Upper lobe of left lung (tissue), 4 donors: ENCODE data around the gene KCTD4.

Source experiments
- CTCF ChIP-seq, 6 experiments: fragments of 450-650 bp in 4 of 6; fragments of 200-600 bp in 2 of 6; sonication (generic) in 2 of 6; IDR thresholded peaks; one replicate each; pipeline ENCODE4 v1.5.1; 2016 to 2019; ENCODE audit warnings: antibody characterized with exemption in 6 of 6
- POLR2A ChIP-seq, 4 donors: fragments of 450-650 bp; IDR thresholded peaks; one replicate each; pipeline ENCODE4 v1.5.1; 2016 to 2017; ENCODE audit warnings: antibody characterized with exemption in 4 of 4, mild to moderate bottlenecking in 2 of 4

- TF ChIP-seq CTCF (IDR thresholded peaks at IDR 0.05) (no peak), POLR2A (IDR thresholded peaks at IDR 0.05) (no peak)
Measured at GRCh38 chr13:45195421-45195820, 5.4 kb downstream of the KCTD4 start.
